Epithelial cell of proximal tubule (primary cell): ENCODE measurements around the gene ENO4. TPM values are rescaled to one million over a fixed set of nuclear protein-coding genes. Genes with fewer than 3 reads are reported as not detected.

Experiments used
- DNase-seq: peaks from one replicate; pipeline ENCODE4 v3.0.0-alpha.2; 2011; ENCODE audit warnings: low read depth
- H3K4me3 ChIP-seq: 2 replicates; pipeline ENCODE4 v1.5.1; 2011; ENCODE audit warnings: low read depth, mild to moderate bottlenecking, low read length
- CTCF ChIP-seq: conservative IDR thresholded peaks from 2 replicates; pipeline ENCODE4 v1.5.1; 2012; ENCODE audit warnings: low read depth, mild to moderate bottlenecking, low read length
- total RNA-seq: library from RNA; depleted of rRNA; stranded (reverse); fragments of >200 nt; gene quantifications from 2 replicates; pipeline ENCODE4 v1.2.3, GENCODE V29; 2015

Gene ENO4
- total RNA-seq, 1 donor from 2014 or later: not detected

- H3K4me3 ChIP-seq: no peak overlapping the region
- TF ChIP-seq CTCF: no peak
- no peak for DNase-seq
Measured at GRCh38 chr10:116878123-116878522, 28.8 kb downstream of the ENO4 start.

DNA sequence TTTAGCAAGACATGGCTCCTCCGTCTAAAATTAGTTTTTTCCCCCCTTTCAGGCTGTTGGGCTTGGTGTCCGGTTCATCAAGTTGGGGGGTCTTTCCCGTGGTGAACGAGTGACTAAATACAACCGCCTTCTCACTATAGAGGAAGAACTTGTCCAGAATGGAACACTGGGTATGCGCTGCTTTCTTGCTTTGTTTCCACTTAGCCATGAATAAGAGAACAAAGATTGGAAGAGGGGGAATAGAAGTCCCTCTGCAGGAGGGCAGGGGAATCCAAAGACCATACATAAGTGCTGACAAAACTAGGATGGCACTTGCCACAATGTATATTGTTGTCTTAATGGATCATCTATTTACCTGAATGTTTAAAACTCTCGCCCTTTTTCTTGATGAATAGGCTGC is 30.5 kb downstream of the ENO4 start:
- H3K4me3 ChIP-seq: no peak overlapping the region
- no peak for TF ChIP-seq CTCF

GRCh38 chr10:116880716-116881482 is 31.6 kb downstream of the ENO4 start:
- no peak for DNase-seq
- no peak overlapping the region for H3K4me3 ChIP-seq
- no peak for TF ChIP-seq CTCF

More for the DNA sequence above, 30.5 kb downstream of the ENO4 start:
- DNase-seq: no peak

GRCh38 chr10:116882639-116883038 is 33.3 kb downstream of the ENO4 start:
- TF ChIP-seq CTCF: no peak
- no peak for DNase-seq
- H3K4me3 ChIP-seq: no peak overlapping the region

DNA sequence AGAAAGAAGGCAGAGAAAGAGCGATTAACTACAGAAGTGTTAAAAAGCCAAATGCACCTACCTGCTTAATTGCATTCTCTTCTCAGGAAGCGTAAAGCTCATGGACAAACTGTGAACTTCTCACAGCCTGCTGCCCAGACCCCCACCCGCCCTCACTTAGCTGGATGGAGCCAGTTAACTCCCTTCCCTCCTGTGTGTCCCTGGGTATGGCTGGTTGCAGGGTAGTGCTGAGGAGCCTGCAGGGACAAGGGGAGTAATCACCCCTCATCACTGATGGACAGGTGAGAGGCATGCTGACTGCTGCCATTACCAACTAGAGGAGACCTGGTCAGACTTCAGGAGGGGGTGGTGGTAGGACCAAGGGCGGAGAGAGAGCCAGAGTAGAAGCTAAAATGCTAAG is 37.5 kb downstream of the ENO4 start:
- no peak overlapping the region for H3K4me3 ChIP-seq
- no peak for TF ChIP-seq CTCF

GRCh38 chr10:116888380-116889055 is 39.2 kb downstream of the ENO4 start:
- DNase-seq: peak; percentile 84
- no peak for TF ChIP-seq CTCF
- H3K4me3 ChIP-seq: peak overlapping the region; percentile 26

More for the DNA sequence above, 37.5 kb downstream of the ENO4 start:
- no peak for DNase-seq

DNA sequence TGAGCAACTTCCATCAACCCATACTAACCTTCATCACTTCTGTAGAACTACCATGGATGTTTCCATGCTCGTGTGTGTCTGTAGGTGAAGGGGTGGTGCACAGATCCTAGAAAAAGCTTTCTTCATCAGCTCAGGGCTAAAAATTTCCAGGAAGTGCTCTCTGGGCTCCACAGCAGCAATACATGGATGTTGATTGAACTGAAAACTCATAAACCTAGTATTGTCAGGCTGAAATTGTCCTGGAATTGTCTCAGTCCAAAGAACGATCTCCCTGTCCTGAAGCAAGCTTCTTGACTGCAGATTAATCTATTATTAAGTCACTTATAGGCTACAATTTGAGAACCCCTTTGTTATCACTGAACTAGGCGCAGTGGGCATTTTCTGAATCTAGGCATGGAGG is 39.8 kb downstream of the ENO4 start:
- no peak for DNase-seq
- TF ChIP-seq CTCF: no peak
- H3K4me3 ChIP-seq: no peak overlapping the region
